Measurements from ENCODE around the gene TEX52. TPM values are rescaled to one million over a fixed set of nuclear protein-coding genes. Genes with fewer than 3 reads are reported as not detected.

Gene TEX52
- total RNA-seq, 2 experiments from 2014 or later, result 0.29 to 0.36 TPM

DNA sequence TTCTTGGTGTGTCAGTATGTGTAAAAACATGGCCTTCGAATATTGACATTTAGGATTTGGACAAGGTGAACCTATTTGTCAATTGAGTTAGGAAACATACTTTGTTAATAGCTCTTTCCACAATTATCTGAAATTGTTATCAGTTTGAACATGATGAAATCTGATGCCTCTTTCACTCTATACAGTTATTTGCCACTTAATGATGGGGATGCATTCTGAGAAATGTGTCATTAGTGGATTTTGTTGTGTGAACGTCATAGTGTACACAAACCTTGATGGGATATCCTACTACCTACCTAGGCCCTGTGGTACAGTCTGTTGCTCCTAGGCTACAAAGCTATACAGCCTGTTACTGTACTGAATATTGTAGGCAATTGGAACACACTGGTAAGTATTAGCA lies 38.7 kb upstream of the TEX52 start:
- no peak overlapping the region for H3K27ac Mint-ChIP-seq
- intact Hi-C loops (cut with micrococcal nuclease), result no loop called here
- CTCF ChIA-PET, result interaction anchor here (1.2 kb wide), 1 partner anchor 111 kb away, joined by 3 read pairs; no protein-coding TSS in a partner anchor
- ATAC-seq (no peak), DNase-seq (no peak)
- POLR2A ChIA-PET, result interaction anchor here (1.0 kb wide), 1 partner anchor 101 kb away, joined by 3 read pairs; the partner anchor contains the start of gene FKBP4
- TF ChIP-seq, protein P1, sequence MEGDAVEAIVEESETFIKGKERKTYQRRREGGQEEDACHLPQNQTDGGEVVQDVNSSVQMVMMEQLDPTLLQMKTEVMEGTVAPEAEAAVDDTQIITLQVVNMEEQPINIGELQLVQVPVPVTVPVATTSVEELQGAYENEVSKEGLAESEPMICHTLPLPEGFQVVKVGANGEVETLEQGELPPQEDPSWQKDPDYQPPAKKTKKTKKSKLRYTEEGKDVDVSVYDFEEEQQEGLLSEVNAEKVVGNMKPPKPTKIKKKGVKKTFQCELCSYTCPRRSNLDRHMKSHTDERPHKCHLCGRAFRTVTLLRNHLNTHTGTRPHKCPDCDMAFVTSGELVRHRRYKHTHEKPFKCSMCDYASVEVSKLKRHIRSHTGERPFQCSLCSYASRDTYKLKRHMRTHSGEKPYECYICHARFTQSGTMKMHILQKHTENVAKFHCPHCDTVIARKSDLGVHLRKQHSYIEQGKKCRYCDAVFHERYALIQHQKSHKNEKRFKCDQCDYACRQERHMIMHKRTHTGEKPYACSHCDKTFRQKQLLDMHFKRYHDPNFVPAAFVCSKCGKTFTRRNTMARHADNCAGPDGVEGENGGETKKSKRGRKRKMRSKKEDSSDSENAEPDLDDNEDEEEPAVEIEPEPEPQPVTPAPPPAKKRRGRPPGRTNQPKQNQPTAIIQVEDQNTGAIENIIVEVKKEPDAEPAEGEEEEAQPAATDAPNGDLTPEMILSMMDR (IDR thresholded peaks at IDR 0.05), result no peak
- H3K4me3 Mint-ChIP-seq, result no peak overlapping the region
- H3K27me3 Mint-ChIP-seq, result no peaks in the 10 kb centered on the region
- H3K4me1 Mint-ChIP-seq (ENCODE audit: low read depth), result peaks cover 16% of the 10 kb centered on the region
- H3K36me3 Mint-ChIP-seq (ENCODE audit: low read depth), result no peaks in the 10 kb centered on the region
- no peaks in the 10 kb centered on the region for H3K9me3 Mint-ChIP-seq

DNA sequence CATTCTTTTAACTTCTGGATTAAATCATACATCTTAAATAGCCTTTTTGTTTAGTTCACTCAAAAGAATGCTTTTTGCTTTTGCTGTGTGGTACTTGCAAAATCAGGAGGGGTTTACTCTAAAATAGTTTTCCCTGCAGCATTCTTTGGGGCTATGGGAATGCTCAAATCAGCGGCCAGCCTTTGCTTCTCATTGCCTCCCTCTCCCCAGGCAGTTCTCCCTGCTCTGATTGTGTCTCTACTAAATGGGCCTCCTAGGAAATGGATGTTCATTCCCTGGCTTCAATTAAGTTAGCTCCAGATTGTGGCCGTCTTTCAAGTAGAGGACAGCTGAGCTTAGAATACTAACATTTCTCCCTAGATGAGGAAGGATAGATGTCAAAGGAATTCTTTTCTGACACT lies 38.2 kb upstream of the TEX52 start:
- no peak overlapping the region for H3K27ac Mint-ChIP-seq
- ChIA-PET CTCF (interaction anchor here (1.2 kb wide), 1 partner anchor 111 kb away, joined by 3 read pairs; no protein-coding TSS in a partner anchor), POLR2A (interaction anchor here (1.0 kb wide), 1 partner anchor 100 kb away, joined by 3 read pairs; the partner anchor contains the start of gene FKBP4)
- ATAC-seq, result no peak
- H3K36me3 Mint-ChIP-seq (ENCODE audit: low read depth), result no peaks in the 10 kb centered on the region
- H3K4me1 Mint-ChIP-seq (ENCODE audit: low read depth), result peaks cover 20% of the 10 kb centered on the region
- intact Hi-C loops (cut with micrococcal nuclease), result no loop called here
- TF ChIP-seq, protein P1 (IDR thresholded peaks at IDR 0.05), result no peak
- H3K9me3 Mint-ChIP-seq, result no peaks in the 10 kb centered on the region
- H3K4me3 Mint-ChIP-seq, result no peak overlapping the region
- no peaks in the 10 kb centered on the region for H3K27me3 Mint-ChIP-seq
- DNase-seq, result no peak

DNA sequence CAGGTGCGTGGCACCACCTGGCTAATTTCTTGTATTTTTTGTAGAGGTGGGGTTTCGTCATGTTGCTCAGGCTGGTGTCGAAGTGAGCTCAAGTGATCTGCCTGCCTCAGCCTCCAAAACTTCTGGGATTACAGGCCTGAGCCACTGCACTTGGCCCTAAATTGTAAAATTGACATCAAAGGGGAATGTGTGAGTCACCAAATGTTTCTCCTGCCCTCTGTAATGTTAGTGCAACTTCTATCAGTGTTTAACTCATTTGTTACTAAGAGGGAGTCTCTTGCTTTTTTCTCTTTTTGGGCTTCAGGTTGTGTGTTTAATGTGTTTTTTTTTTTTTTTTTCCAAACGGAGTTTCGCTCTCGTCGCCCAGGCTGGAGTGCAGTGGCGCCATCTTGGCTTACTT lies 36.2 kb upstream of the TEX52 start:
- ATAC-seq (no peak), DNase-seq (no peak)
- TF ChIP-seq, protein P1 (IDR thresholded peaks at IDR 0.05), result no peak
- ChIA-PET CTCF (interaction anchor here (0.8 kb wide), 1 partner anchor 149 kb away, joined by 3 read pairs; no protein-coding TSS in a partner anchor), POLR2A (interaction anchor here (0.9 to 6.3 kb wide), 2 partner anchors 14 to 50 kb away, joined by 3 to 48 read pairs; partner anchors contain the start of genes FOXM1 and RHNO1)
- Mint-ChIP-seq H3K4me3 (peak overlapping the region; percentile 24), H3K4me1 (ENCODE audit: low read depth) (peaks cover 32% of the 10 kb centered on the region), H3K27ac (no peak overlapping the region), H3K27me3 (no peaks in the 10 kb centered on the region), H3K36me3 (ENCODE audit: low read depth) (peaks cover 10% of the 10 kb centered on the region), H3K9me3 (no peaks in the 10 kb centered on the region)
- intact Hi-C loops (cut with micrococcal nuclease), result no loop called here

DNA sequence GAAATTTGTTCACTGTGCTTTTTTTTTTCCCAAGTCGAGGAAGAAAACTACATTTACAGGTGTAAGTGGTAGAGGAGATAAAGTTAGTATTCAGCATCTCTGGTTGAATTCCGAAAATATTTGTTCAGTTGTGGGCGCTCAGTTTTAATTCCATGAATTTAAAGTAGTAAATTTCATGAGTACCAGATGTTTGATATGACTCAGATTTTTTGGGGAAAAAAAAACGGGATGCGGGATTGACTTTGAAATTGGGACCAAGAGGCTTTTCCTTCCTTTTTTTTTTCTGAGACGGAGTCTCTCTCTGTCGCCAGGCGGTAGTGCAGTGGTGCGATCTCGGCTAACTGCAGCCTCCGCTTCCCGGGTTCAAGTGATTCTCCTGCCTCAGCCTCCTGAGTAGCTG lies 35.4 kb upstream of the TEX52 start:
- no peaks in the 10 kb centered on the region for H3K27me3 Mint-ChIP-seq
- TF ChIP-seq, protein P1 (IDR thresholded peaks at IDR 0.05), result no peak
- peak overlapping the region; percentile 95 for H3K4me3 Mint-ChIP-seq
- H3K9me3 Mint-ChIP-seq, result no peaks in the 10 kb centered on the region
- H3K4me1 Mint-ChIP-seq (ENCODE audit: low read depth), result peaks cover 32% of the 10 kb centered on the region
- ChIA-PET CTCF (interaction anchor here (0.8 to 1.6 kb wide), 2 partner anchors 52 to 150 kb away, joined by 3 to 4 read pairs; no protein-coding TSS in a partner anchor), POLR2A (interaction anchor here (0.9 to 6.3 kb wide), 2 partner anchors 14 to 51 kb away, joined by 3 to 48 read pairs; partner anchors contain the start of genes FOXM1 and RHNO1)
- H3K27ac Mint-ChIP-seq, result no peak overlapping the region
- H3K36me3 Mint-ChIP-seq (ENCODE audit: low read depth), result peaks cover 13% of the 10 kb centered on the region
- no peak for ATAC-seq
- no peak for DNase-seq
- intact Hi-C loops (cut with micrococcal nuclease), result no loop called here

All from activated CD8-positive, alpha-beta T cell treated with anti-CD3 and anti-CD28 coated beads for 36 hours (primary cell).